ENCODE results near the gene ZNF222. TPM values are rescaled to one million over a fixed set of nuclear protein-coding genes. Genes with fewer than 3 reads are reported as not detected.

Gene ZNF222
- total RNA-seq, 1 experiment from 2014 or later = 3.4 TPM

DNA sequence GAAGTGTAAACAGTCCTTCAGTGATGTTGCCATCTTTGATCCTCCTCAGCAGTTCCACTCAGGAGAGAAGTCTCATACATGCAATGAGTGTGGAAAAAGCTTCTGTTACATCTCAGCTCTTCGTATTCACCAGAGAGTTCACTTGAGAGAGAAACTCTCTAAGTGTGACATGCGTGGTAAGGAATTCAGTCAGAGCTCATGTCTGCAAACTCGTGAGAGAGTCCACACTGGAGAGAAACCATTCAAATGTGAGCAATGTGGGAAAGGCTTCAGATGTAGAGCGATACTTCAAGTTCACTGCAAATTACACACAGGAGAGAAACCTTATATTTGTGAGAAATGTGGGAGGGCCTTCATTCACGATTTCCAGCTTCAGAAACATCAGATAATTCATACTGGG, 14.7 kb upstream of the ZNF222 start:
- no peak for DNase-seq (ENCODE audit: low spot score)
- H3K27ac Mint-ChIP-seq = no peak overlapping the region
- CTCF ChIA-PET = no interaction called here
- no peaks in the 10 kb centered on the region for H3K4me1 Mint-ChIP-seq
- TF ChIP-seq, protein P1, sequence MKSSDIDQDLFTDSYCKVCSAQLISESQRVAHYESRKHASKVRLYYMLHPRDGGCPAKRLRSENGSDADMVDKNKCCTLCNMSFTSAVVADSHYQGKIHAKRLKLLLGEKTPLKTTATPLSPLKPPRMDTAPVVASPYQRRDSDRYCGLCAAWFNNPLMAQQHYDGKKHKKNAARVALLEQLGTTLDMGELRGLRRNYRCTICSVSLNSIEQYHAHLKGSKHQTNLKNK (CRISPR knock-in tag; IDR thresholded peaks at IDR 0.05) = no peak
- no peak for TF ChIP-seq TEAD1 (CRISPR knock-in tag; IDR thresholded peaks at IDR 0.05)
- TF ChIP-seq ZNF317 (CRISPR knock-in tag; IDR thresholded peaks at IDR 0.05; ENCODE audit: borderline replicate concordance, low read depth) = no peak
- TF ChIP-seq TEAD4 (CRISPR knock-in tag; IDR thresholded peaks at IDR 0.05) = no peak
- TF ChIP-seq, protein P2, sequence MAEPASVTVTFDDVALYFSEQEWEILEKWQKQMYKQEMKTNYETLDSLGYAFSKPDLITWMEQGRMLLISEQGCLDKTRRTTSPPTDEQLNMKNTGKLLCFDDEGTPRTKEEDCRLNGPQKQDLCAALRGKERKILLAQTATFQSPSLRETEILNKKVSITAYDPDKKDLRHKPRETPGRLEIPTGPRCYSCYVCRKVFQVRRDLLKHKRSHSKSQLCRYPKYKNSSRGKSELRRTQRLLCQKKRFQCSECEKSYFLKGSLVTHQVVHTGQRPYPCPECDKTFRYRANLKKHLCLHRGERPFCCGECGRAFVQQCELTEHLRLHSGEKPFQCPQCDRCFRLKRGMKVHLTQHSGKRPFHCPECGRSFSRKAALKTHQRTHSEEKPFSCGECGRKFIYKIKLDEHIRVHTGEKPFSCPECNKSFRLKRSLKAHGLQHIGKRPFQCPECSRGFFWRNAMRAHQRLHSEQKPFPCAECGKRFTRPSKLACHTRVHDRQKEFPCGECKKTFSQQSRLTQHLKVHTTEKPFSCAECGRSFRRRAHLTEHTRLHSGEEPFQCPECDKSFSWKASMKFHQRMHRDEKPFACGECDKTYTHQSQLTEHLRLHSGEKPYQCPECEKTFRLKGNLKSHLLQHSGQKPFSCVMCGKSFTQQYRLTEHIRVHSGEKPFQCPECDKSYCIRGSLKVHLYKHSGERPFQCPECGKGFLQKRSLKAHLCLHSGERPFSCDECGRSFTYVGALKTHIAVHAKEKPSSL (CRISPR knock-in tag; conservative IDR thresholded peaks at IDR 0.05) = no peak
- TF ChIP-seq, protein P3, sequence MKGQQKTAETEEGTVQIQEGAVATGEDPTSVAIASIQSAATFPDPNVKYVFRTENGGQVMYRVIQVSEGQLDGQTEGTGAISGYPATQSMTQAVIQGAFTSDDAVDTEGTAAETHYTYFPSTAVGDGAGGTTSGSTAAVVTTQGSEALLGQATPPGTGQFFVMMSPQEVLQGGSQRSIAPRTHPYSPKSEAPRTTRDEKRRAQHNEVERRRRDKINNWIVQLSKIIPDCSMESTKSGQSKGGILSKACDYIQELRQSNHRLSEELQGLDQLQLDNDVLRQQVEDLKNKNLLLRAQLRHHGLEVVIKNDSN (CRISPR knock-in tag; IDR thresholded peaks at IDR 0.05) = no peak
- TF ChIP-seq ZNF232 (CRISPR knock-in tag; IDR thresholded peaks at IDR 0.05) = no peak
- TF ChIP-seq, protein P4, sequence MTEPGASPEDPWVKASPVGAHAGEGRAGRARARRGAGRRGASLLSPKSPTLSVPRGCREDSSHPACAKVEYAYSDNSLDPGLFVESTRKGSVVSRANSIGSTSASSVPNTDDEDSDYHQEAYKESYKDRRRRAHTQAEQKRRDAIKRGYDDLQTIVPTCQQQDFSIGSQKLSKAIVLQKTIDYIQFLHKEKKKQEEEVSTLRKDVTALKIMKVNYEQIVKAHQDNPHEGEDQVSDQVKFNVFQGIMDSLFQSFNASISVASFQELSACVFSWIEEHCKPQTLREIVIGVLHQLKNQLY (CRISPR knock-in tag; IDR thresholded peaks at IDR 0.05) = no peak
- no peak overlapping the region for H3K4me3 Mint-ChIP-seq
- POLR2A ChIA-PET = no interaction called here
- ATAC-seq = no peak
- peaks cover 5% of the 10 kb centered on the region; the same call in 1 of the 2 replicates for H3K27me3 Mint-ChIP-seq (ENCODE audit: low read depth)
- H3K36me3 Mint-ChIP-seq = peaks cover 76% of the 10 kb centered on the region
- H3K9me3 Mint-ChIP-seq = peaks cover 89% of the 10 kb centered on the region

DNA sequence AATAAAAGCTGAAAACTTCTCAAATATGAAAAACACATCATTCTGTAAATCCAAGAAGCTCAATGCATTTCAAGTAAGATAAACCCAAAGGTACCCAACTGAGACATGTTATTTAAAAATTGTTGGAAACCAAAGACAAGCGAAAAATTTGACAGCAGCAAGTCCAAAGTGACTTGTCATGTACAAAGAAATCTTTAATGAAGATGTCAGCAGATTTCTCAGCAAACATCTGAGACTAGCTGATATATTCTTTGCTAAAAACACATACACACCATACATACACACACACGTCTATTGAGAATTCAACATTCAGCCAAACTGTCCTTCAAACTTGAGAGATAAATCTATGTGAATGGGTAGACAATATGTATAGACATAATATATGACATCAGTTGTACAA, 5.7 kb upstream of the ZNF222 start:
- ChIA-PET CTCF (no interaction called here), POLR2A (no interaction called here)
- Mint-ChIP-seq H3K36me3 (0 out of 2 replicates have a peak, but pooled peaks cover 9% of the 10 kb centered on the region), H3K4me1 (no peaks in the 10 kb centered on the region), H3K27ac (no peak overlapping the region), H3K27me3 (ENCODE audit: low read depth) (peaks cover 31% of the 10 kb centered on the region), H3K4me3 (no peak overlapping the region), H3K9me3 (peaks cover 75% of the 10 kb centered on the region)
- ATAC-seq = no peak
- TF ChIP-seq, protein P5, sequence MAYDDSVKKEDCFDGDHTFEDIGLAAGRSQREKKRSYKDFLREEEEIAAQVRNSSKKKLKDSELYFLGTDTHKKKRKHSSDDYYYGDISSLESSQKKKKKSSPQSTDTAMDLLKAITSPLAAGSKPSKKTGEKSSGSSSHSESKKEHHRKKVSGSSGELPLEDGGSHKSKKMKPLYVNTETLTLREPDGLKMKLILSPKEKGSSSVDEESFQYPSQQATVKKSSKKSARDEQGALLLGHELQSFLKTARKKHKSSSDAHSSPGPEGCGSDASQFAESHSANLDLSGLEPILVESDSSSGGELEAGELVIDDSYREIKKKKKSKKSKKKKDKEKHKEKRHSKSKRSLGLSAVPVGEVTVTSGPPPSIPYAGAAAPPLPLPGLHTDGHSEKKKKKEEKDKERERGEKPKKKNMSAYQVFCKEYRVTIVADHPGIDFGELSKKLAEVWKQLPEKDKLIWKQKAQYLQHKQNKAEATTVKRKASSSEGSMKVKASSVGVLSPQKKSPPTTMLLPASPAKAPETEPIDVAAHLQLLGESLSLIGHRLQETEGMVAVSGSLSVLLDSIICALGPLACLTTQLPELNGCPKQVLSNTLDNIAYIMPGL (CRISPR knock-in tag; IDR thresholded peaks at IDR 0.05) = no peak
- no peak for TF ChIP-seq ZNF317 (CRISPR knock-in tag; IDR thresholded peaks at IDR 0.05; ENCODE audit: borderline replicate concordance, low read depth)
- TF ChIP-seq, protein P6, sequence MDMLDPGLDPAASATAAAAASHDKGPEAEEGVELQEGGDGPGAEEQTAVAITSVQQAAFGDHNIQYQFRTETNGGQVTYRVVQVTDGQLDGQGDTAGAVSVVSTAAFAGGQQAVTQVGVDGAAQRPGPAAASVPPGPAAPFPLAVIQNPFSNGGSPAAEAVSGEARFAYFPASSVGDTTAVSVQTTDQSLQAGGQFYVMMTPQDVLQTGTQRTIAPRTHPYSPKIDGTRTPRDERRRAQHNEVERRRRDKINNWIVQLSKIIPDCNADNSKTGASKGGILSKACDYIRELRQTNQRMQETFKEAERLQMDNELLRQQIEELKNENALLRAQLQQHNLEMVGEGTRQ (CRISPR knock-in tag; IDR thresholded peaks at IDR 0.05) = no peak
- TF ChIP-seq, protein P7, sequence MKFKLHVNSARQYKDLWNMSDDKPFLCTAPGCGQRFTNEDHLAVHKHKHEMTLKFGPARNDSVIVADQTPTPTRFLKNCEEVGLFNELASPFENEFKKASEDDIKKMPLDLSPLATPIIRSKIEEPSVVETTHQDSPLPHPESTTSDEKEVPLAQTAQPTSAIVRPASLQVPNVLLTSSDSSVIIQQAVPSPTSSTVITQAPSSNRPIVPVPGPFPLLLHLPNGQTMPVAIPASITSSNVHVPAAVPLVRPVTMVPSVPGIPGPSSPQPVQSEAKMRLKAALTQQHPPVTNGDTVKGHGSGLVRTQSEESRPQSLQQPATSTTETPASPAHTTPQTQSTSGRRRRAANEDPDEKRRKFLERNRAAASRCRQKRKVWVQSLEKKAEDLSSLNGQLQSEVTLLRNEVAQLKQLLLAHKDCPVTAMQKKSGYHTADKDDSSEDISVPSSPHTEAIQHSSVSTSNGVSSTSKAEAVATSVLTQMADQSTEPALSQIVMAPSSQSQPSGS (CRISPR knock-in tag; IDR thresholded peaks at IDR 0.05; ENCODE audit: borderline replicate concordance, low read depth) = no peak
- TF ChIP-seq, protein P8, sequence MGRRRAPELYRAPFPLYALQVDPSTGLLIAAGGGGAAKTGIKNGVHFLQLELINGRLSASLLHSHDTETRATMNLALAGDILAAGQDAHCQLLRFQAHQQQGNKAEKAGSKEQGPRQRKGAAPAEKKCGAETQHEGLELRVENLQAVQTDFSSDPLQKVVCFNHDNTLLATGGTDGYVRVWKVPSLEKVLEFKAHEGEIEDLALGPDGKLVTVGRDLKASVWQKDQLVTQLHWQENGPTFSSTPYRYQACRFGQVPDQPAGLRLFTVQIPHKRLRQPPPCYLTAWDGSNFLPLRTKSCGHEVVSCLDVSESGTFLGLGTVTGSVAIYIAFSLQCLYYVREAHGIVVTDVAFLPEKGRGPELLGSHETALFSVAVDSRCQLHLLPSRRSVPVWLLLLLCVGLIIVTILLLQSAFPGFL (CRISPR knock-in tag; IDR thresholded peaks at IDR 0.05; ENCODE audit: borderline replicate concordance) = no peak
- TF ChIP-seq RELA (CRISPR knock-in tag; IDR thresholded peaks at IDR 0.05; ENCODE audit: borderline replicate concordance) = no peak
- no peak for TF ChIP-seq PRRX2 (CRISPR knock-in tag; IDR thresholded peaks at IDR 0.05)
- TF ChIP-seq, protein P9, sequence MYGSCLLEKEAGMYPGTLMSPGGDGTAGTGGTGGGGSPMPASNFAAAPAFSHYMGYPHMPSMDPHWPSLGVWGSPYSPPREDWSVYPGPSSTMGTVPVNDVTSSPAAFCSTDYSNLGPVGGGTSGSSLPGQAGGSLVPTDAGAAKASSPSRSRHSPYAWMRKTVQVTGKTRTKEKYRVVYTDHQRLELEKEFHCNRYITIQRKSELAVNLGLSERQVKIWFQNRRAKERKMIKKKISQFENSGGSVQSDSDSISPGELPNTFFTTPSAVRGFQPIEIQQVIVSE (CRISPR knock-in tag; IDR thresholded peaks at IDR 0.05; ENCODE audit: borderline replicate concordance) = no peak
- TF ChIP-seq MYBL2 (CRISPR knock-in tag; IDR thresholded peaks at IDR 0.05) = no peak
- no peak for DNase-seq (ENCODE audit: low spot score)

Measured in WTC11 (cell line).